Measurements from ENCODE around the gene LECT2.

Gene LECT2

GRCh38 chr5:135954899-135955298, at the start of gene LECT2:
Gene LECT2, minus strand, starts transcription at chr5:135954983. Its CDS starts 150 bp downstream, at chr5:135954833.
- no peak for DNase-seq

DNA sequence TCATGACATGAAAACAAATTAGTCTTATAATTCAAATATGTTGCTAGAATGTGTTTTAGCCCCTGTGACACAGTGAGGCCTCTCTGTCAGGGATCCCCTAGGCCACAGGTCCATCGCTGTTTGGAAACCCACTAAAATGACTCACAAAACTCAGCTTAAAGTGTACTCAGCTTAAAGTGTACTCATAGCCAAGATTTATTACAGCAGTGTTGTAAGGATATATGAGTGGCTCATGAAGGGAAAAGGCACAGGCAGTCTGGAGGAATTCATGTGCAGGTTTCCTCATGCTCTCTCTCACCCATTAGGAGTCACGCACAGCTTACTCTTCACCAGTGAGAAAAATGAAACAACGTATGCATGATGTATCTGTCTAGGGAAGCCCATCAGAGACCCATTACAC, 49.7 kb upstream of the LECT2 start:
- no peak for DNase-seq

DNA sequence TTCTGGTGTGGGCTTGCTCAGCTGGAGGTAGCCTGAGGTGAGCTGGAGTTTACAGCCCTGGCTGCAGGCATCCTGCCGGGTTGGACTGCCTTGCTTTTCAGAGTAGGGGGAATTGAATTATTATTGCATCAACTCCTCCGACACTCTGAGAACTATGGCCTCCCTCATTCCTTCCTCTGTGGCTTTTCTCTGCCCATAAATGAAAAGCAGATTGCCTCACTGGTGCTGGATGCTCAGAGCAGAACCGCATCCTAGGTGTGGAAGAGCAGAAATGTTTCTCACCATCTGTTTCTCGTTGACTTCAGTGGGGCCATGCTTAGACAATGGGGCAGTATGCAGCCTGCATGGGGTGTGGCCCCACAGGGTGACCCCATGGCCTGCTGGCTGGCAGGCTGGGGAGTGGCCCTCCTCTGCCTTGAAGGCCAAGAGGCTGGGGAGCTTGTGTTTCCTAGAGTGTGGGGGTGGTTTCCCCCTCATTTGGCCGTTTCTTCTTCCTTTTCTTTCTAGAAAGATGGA, 46.7 kb upstream of the LECT2 start:
- no peak for DNase-seq

DNA sequence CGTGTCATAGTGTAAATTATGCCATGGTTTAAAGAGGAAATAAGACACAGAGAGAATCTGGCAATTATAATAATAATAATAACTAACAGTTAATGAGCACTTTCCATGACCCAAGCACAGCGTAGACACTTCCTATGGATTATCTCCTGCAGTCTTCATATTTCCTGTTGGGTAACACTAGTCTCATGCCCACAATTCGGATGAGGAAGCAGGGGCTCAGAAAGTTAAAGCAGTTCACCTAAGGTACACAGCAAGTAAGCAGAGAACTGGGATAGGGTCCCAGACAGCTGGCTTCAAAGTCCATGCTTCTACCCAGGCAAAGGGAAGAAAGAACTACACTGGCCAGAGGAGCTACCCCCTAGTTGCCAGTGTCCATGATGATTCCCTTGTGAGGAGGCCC, 46.1 kb upstream of the LECT2 start:
- no peak for DNase-seq

DNA sequence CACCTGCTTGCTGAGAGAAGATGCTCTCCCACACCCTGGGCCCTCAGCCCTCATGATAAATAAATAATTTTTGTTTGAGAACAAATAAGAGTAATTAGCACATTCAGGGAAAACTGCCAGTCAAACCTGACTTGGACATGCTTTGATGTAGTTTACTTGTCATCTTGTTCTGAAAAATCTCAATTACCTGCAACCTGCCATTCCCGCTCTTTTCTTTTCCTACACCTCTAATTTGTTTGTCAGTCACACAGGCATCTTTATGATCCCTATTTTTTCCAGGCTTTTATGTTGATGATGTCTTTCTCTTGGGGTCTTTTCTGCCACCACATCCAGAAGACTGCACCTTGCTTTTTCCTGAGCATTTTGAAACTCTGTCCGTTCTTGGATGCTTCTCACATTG, 45.4 kb upstream of the LECT2 start:
- no peak for DNase-seq

DNA sequence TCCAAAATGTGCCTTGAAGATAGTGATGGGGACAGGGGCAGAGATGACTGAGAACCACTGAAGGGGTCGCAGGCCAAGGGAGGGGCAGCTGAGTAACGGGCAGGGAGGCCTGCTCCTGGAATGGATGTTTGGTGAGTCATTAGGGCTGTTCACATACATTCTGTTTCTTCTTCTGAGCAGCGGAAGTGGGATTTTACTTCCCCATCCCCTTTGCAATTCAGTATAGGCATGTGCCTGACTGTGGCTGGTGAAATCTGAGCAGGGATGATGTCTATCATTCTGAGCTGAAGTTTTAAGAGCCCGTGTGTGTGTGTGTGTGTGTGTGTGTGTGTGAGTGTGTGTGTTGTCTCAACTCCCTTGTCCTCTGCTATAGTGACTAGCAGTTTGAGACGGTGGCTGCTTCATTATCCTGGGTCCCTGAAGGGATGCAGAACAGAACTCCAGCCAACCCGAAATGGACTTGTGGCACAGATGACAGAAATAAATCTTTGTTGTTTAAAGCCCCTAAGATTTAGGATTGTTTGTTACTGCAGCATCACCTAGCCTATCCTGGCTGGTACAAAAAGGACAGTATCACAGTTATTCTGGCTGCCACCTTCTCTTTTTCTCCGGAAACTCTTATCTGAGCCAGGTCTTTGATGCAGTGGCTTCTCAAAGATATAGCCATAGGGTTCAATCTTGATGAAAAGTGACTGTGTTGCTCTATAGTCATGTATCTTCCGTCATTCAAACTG, 44.8 kb upstream of the LECT2 start:
- peak; percentile 32 for DNase-seq

- DNase-seq: no peak
These were observed 44.1 kb upstream of the LECT2 start for GRCh38 chr5:135998889-135999288.

DNA sequence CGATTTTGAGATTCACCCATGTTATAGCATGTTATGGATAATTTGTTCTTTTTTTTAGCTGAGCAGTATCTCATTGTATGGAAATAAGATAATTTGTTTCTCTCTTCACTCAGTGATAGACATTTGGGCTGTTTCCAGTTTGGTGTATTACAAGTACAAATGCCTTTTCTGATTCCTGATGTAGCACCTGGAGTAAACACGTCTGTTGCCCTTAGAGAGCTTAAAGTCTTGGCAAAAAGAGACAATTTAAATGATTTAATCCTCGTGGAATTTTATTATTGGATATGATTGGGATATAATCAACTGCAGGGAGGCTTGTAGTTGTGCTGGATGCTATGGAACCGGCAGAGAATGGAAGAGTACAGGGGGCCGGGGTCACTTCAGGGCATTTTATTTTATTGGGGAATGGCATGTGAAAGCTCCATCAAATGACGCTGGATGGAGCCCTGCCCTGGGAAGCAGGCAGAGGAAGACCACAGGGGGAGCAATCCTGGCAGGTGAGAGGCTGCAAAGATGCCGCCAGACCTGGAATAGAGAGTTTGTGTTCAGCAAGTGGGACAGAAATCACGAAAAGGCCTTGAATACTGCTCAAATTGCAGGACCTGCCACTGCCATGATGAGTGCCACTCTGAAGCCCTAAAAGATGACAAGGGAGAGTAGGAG, 43.0 kb upstream of the LECT2 start:
- DNase-seq: no peak

DNA sequence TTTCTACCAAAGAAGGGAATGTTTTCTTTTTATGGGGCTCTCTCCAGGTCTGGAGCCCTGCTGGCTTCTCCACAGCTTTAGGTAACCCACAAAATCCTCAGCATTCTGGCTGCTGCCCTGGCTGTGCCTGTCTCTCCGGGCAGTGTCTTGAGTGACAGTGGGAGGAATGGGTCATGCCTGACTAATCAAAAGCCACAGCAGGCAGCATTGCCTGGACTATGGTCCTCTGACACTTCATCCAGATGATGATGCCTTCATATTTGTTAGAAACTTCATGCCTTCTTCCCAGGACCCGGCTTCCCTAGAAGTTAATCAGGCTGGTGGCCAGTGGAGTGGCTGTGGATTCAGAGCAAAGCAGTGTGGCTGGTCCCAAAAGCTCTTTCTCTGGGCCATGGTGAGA, 41.8 kb upstream of the LECT2 start:
- DNase-seq: no peak

GRCh38 chr5:135995976-135996375, 41.2 kb upstream of the LECT2 start:
- no peak for DNase-seq

DNA sequence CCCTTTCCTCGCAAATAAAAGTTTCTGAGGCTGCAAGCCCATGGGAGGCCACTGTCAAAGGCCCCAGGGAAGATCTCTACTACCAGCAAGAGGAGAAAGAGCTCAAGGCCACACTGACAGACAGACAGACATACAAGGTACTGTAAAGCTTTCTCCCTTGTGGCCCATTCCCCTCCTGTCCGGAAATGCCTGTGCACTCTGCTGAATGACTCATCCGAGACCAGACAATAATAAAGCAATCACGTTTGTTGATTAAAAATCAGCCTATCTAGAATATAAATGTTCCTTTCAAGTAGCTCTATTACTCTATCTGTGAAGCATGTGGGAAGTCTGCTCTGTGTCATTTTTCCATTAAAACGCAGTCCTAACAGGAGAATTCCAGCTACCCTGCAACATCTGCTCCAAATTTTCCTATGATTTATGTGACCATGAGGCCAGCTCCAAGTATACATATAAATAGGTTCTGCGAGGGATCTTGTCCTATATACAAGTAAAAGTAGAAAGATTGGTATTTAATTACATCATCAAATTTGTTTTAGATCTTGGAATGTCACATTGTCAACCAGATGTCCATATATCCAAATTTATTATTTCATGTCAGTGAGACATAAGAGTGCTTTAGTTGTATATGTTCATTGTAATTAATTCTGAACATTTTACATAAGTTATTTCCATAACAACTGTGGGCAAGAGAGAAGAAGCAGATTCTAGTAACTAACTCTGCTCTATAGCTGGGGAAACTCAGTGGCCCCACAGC, 39.3 kb upstream of the LECT2 start:
- no peak for DNase-seq

DNA sequence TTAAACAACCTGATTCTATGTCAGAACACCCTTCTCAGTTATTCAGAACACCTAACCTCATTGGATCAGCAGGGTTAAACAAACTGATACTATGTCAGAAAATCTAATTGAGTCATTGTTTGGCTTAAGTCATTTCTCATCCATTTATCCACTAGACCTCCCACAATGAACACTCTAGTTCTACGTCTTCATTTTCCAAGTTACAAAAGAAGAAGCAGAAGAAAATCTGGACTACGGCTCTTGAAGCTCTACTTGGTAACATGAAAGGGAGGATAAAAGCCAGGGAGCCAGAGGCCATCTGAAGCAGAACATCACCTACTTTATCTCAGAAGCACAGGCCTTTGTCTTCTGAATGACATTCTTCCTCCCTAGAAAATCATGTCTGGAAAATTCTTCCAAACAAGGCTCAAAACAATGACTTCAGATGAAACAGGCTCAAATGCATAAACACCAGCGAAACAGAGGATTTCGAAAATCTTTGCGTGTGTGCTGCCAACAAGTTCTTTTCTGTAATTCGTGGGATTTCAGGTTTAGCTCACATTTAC, 38.6 kb upstream of the LECT2 start:
- DNase-seq: no peak

DNA sequence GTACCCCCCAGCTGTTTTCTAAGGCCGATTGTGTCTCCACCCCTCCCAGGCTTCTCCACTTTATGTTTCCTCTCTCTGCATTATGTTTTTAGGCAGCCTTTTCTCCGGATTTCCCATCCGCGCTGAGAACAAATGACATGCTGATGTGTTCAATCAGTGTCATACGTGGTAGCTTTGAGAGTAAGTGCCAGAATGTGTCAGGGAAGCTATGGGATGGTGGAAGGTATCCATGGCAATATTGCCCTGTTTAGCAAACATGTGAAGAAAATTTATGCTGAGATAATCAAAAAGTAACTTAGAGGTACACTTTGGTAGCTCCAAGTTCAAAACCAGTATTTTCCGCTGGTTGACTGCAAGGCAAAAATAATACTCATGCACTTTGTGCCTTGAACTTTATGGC, 36.6 kb upstream of the LECT2 start:
- DNase-seq: no peak

- DNase-seq: no peak
These were observed 35.9 kb upstream of the LECT2 start for GRCh38 chr5:135990528-135991255.

- peak; percentile 43 for DNase-seq
These were observed 34.9 kb upstream of the LECT2 start for GRCh38 chr5:135989686-135990085.

DNA sequence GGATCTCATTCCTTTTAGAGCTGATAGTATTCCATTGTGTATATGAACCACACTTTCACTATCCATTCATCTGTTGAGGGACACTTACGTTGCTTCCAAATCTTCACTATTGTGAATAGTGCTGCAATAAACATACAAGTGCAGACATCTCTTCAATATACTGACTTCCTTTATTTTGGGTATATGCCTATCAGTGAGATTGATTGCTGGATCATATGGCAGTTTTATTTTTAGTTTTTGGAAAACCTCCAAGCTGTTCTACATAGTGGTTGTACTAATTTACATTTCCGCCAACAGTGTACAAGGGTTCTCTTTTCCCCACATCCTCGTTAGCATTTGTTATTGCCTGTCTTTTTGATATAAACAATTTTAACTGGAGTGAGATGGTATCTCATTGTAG, 33.8 kb upstream of the LECT2 start:
- DNase-seq: no peak

DNA sequence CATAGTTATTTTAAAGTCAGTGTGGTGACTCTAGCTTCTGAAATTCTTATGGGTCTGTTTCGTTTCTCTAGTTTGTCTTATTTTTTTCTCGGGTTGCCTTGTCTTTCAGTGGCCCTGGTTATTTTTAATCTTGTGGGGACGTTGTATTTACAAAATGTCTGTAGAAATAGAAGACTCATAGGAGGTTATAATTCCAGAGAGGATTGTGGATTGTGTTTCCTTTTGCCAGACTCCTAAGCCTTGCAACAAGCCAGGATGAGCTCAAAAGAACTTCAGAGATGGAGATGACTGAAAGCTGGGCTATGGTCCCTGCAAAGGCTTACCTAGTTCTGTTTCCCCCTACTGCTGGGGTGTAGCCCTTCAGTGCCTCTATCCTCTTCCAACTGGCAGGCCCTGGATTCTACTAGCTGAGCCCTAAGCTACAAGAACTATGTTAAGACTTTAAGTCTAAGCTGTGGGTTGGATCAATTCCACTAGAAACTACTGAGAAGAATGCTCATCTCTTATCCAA, 32.2 kb upstream of the LECT2 start:
- no peak for DNase-seq

DNA sequence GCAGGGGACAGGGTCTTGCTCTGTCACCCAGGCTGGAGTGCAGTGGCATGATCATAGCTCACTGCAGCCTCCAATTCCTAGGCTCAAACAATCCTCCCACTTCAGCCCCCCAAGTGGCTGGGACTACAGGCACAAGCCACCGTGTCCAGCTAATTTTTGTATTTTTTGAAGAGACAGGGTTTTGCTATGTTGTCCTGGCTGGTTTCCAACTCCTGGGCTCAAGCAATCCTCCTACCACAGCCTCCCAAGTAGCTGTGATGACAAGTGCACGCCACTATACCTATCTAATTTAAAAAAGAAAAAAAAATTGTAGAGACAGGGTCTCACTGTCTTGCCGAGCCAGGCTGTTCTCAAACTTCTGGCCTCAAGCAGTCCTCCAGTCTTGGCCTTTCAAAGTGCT, 31.6 kb upstream of the LECT2 start:
- peak; percentile 32 for DNase-seq

DNA sequence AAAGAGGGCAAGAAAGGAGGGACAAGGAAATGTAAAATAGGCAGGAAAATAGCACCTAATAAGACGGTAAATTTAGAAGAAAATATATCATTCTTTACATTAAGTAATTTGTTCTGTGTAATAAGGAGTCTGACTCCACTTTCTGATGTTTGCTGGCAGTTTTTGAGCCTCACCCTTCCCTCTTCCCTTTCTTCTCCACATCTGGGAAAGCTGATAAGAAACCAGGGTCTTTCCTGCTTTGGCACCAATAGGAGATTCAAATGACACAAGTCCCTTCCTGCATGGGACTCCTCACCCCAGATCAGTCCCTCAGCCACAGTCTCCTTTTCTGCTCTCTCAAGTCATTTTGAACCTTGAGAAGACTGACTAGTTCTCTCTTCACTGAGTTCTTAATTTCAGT, 31.2 kb upstream of the LECT2 start:
- peak; percentile 79 for DNase-seq

- no peak for DNase-seq
These were observed 25.8 kb upstream of the LECT2 start for GRCh38 chr5:135980620-135981019.

GRCh38 chr5:135979510-135979909, 24.7 kb upstream of the LECT2 start:
- DNase-seq: no peak

- DNase-seq: no peak
These were observed 24.2 kb upstream of the LECT2 start for GRCh38 chr5:135978993-135979392.

DNA sequence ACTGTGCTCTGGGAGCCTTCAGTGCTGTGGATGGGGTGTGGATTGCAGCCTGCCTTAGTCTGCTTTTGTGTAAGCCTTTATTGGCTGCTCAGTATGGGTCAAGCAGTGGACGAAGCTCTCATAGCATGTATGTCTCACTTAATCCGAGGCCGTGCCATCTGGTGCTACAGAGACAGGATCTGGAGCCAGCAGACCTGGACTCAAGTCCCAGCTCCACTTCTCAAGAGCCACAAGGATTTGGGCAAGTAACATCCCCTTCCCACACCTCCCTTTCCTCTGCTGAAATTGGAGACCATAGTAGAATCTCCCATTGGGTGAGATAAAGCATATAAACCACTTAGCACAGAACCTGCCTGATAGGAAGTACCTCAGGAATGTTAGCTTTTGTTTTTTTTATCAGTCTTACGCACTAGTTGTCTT, 23.4 kb upstream of the LECT2 start:
- DNase-seq: no peak

All from hematopoietic multipotent progenitor cell treated with erythropoietin and hydrocortisone succinate and interleukin-3 and kit ligand, for 6 days (in vitro differentiated cells).